Measurements from ENCODE around the gene RASL10B. TPM values are rescaled to one million over a fixed set of nuclear protein-coding genes. Genes with fewer than 3 reads are reported as not detected.

RASL10B gene
- total and polyA plus RNA-seq, 10 donors: 0.09 to 0.74 (median 0.29) TPM; not detected in 1

DNA sequence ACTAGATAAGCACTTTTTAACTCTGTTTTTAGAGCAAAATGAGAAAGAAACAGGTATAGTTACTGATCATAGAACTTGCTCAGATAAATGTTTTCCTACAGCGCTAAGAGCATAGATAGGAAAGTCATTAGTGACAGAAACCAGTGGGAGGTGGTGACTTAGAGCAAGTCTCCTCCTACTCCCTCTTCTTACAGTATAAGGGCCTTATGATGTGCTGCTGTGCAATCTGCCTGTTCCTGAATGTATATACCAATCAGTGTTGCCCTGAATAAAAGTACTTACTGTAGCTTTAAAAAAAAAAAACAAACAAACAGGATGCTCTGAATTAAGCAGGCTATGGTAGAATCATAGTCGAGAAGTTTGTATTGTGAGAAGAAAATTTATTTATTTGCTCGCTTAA, 23.3 kb upstream of the RASL10B start:
- H3K27me3 ChIP-seq (replicated peaks in 1 of 7): no peaks in the 10 kb centered on the region
- H3K4me1 ChIP-seq: peaks cover 4 to 42% (median 28%) of the 10 kb centered on the region in 6 donors
- peaks cover 0 to 56% (median 30%) of the 10 kb centered on the region in 6 donors for H3K36me3 ChIP-seq
- WGBS, 5 donors: 70 to 81% (median 72%) methylated on average over 3 of the region's 3 CpGs
- TF ChIP-seq, protein P1, sequence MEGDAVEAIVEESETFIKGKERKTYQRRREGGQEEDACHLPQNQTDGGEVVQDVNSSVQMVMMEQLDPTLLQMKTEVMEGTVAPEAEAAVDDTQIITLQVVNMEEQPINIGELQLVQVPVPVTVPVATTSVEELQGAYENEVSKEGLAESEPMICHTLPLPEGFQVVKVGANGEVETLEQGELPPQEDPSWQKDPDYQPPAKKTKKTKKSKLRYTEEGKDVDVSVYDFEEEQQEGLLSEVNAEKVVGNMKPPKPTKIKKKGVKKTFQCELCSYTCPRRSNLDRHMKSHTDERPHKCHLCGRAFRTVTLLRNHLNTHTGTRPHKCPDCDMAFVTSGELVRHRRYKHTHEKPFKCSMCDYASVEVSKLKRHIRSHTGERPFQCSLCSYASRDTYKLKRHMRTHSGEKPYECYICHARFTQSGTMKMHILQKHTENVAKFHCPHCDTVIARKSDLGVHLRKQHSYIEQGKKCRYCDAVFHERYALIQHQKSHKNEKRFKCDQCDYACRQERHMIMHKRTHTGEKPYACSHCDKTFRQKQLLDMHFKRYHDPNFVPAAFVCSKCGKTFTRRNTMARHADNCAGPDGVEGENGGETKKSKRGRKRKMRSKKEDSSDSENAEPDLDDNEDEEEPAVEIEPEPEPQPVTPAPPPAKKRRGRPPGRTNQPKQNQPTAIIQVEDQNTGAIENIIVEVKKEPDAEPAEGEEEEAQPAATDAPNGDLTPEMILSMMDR (IDR thresholded peaks at IDR 0.05 in 8 of 11, conservative IDR thresholded peaks at IDR 0.05 in 3 of 11): no peak
- TF ChIP-seq POLR2A (IDR thresholded peaks at IDR 0.05) (no peak), POLR2AphosphoS5 (IDR thresholded peaks at IDR 0.05) (no peak)
- no peak overlapping the region for H3K4me3 ChIP-seq
- no peaks in the 10 kb centered on the region for H3K9me3 ChIP-seq
- H3K27ac ChIP-seq: no peak overlapping the region
- no peak for DNase-seq
- intact Hi-C loops (cut with DNase I; ENCODE audit: low total_unique reads): no loop called here

DNA sequence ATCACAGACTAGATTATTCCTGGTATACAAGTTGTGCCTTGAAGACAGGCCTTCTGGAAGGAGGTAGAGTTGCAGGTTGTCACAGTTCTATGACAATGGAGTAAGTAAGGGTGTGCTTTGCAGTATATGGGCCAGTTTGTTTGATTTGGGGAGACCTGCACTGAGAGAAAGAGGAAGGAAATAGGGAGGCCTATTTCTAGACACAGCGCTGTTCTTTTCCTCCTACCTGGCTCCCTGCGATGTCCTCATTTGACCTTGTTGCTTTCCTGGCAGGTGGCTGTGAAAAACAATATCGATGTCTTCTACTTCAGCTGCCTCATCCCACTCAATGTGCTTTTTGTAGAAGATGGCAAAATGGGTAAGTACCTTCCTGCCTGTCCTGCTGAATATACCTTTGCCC, 22.5 kb upstream of the RASL10B start:
- DNase-seq: no peak
- Histone ChIP-seq H3K36me3 (peaks cover 0 to 61% (median 34%) of the 10 kb centered on the region in 6 donors), H3K27me3 (replicated peaks in 1 of 7) (no peaks in the 10 kb centered on the region), H3K4me3 (no peak overlapping the region), H3K9me3 (no peaks in the 10 kb centered on the region), H3K27ac (no peak overlapping the region), H3K4me1 (peaks cover 4 to 50% (median 32%) of the 10 kb centered on the region in 6 donors)
- intact Hi-C loops (cut with DNase I; ENCODE audit: low total_unique reads): no loop called here
- TF ChIP-seq POLR2A (IDR thresholded peaks at IDR 0.05): no peak
- TF ChIP-seq, protein P1 (IDR thresholded peaks at IDR 0.05 in 8 of 11, conservative IDR thresholded peaks at IDR 0.05 in 3 of 11): no peak
- TF ChIP-seq POLR2AphosphoS5 (IDR thresholded peaks at IDR 0.05): no peak
- WGBS, 5 donors: 17 to 50% (median 20%) methylated on average over 3 of the region's 3 CpGs

DNA sequence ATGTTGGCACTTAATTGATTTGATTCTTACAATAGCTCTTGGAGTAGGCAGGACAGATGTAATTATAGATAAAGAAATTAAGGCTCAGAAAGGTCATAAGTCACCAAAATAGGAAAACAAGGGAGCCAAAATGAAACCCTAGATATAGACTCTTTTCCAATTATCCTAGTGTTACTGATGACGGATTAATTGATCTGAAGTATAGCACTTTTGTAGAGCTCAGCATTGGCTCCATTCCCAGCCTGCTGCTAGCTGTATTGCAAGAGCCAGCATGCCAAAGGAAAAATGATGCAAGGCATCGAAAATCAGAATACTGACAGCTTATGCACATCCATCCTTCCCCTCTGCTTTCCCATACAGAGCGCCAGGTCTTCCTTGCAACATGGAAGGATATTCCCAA, 21.6 kb upstream of the RASL10B start:
- no peaks in the 10 kb centered on the region for H3K9me3 ChIP-seq
- TF ChIP-seq POLR2AphosphoS5 (IDR thresholded peaks at IDR 0.05): no peak
- TF ChIP-seq POLR2A (IDR thresholded peaks at IDR 0.05): no peak
- peaks cover 0 to 70% (median 38%) of the 10 kb centered on the region in 6 donors for H3K36me3 ChIP-seq
- H3K4me1 ChIP-seq: peaks cover 4 to 56% (median 34%) of the 10 kb centered on the region in 6 donors
- no peak overlapping the region for H3K4me3 ChIP-seq
- no peak for DNase-seq
- WGBS, 5 donors: 79 to 93% (median 85%) methylated on average over 3 of the region's 3 CpGs
- H3K27ac ChIP-seq: no peak overlapping the region
- no peaks in the 10 kb centered on the region for H3K27me3 ChIP-seq (replicated peaks in 1 of 7)
- intact Hi-C loops (cut with DNase I; ENCODE audit: low total_unique reads): no loop called here

DNA sequence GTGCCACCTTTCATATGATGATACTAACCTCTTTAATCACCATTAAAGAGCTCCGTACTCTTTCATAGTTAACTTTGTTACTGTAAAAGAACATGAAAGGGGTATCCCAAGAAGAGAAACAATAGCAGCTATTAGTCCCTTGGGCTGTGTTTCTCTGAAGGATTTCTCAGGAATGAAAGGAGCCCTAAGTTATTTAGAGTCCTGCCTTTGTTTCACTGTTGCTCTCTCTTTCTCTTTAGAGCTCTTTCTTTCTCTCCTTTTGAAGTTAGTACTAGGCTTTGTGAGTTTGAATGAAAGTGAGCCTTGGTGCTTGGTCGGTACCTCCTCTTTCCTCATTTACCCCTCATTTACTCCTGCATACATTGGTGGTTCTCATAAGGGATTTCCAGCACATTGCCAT, 20.5 kb upstream of the RASL10B start:
- 91 to 98% (median 95%) methylated on average over 2 of the region's 2 CpGs for WGBS, 5 donors
- H3K27me3 ChIP-seq (replicated peaks in 1 of 7): no peaks in the 10 kb centered on the region
- H3K36me3 ChIP-seq: peaks cover 0 to 77% (median 42%) of the 10 kb centered on the region in 6 donors
- no peaks in the 10 kb centered on the region for H3K9me3 ChIP-seq
- no peak overlapping the region for H3K27ac ChIP-seq
- TF ChIP-seq, protein P1 (IDR thresholded peaks at IDR 0.05 in 8 of 11, conservative IDR thresholded peaks at IDR 0.05 in 3 of 11): no peak
- no peak for TF ChIP-seq POLR2AphosphoS5 (IDR thresholded peaks at IDR 0.05)
- no peak for TF ChIP-seq POLR2A (IDR thresholded peaks at IDR 0.05)
- no peak for DNase-seq
- intact Hi-C loops (cut with DNase I; ENCODE audit: low total_unique reads): no loop called here
- no peak overlapping the region for H3K4me3 ChIP-seq
- peaks cover 4 to 56% (median 34%) of the 10 kb centered on the region in 6 donors for H3K4me1 ChIP-seq
